ACC112 (cell line): ENCODE results near the gene CINP.

Experiments
- H2AFZ ChIP-seq: fragments of 200-600 bp; sonication (generic); one replicate; pipeline ENCODE4 v1.6.0; 2017; ENCODE audit warnings: antibody characterized with exemption, low read length; ENCODE audit not compliant: unreplicated experiment
- H3K27ac ChIP-seq: fragments of 200-600 bp; sonication (generic); 2 replicates; pipeline ENCODE4 v1.5.1; 2014; ENCODE audit warnings: low read depth, mild to moderate bottlenecking, antibody characterized with exemption, low read length, moderate library complexity
- H3K27me3 ChIP-seq: fragments of 200-600 bp; sonication (generic); 2 replicates; pipeline ENCODE4 v1.6.1; 2014; ENCODE audit warnings: mild to moderate bottlenecking, antibody characterized with exemption, low read length, moderate library complexity, mixed read lengths; ENCODE audit not compliant: insufficient read depth
- H3K36me3 ChIP-seq: fragments of 200-600 bp; sonication (generic); 2 replicates; pipeline ENCODE4 v1.6.1; 2016; ENCODE audit warnings: mild to moderate bottlenecking, antibody characterized with exemption, low read length, moderate library complexity, mixed read lengths; ENCODE audit not compliant: insufficient read depth
- H3K4me1 ChIP-seq: fragments of 200-600 bp; sonication (generic); one replicate; pipeline ENCODE4 v1.6.1; 2016; ENCODE audit warnings: low read length, mixed read lengths; ENCODE audit not compliant: insufficient read depth, unreplicated experiment, control insufficient read depth
- H3K4me3 ChIP-seq: fragments of 200-600 bp; sonication (generic); 2 replicates; pipeline ENCODE4 v1.5.1; 2014; ENCODE audit warnings: mild to moderate bottlenecking, low read depth, low read length
- H3K79me2 ChIP-seq: fragments of 200-600 bp; sonication (generic); one replicate; pipeline ENCODE4 v1.6.0; 2016; ENCODE audit warnings: low read length; ENCODE audit not compliant: control insufficient read depth, unreplicated experiment, insufficient read depth

Gene CINP

GRCh38 chr14:102362545-102363181 lies at the start of gene CINP, which contains the start of gene TECPR2:
Gene CINP, minus strand, starts transcription at chr14:102362890. Its CDS starts 39 bp downstream, at chr14:102362851.
Gene TECPR2, plus strand, starts transcription at chr14:102362941. Its CDS starts 13,781 bp downstream, at chr14:102376722.
- H3K4me1 ChIP-seq = peaks cover 18% of the 10 kb centered on the region
- peaks cover 48% of the 10 kb centered on the region for H3K79me2 ChIP-seq
- H3K27ac ChIP-seq = peak within 1 kb of the TSS; percentile 73

DNA sequence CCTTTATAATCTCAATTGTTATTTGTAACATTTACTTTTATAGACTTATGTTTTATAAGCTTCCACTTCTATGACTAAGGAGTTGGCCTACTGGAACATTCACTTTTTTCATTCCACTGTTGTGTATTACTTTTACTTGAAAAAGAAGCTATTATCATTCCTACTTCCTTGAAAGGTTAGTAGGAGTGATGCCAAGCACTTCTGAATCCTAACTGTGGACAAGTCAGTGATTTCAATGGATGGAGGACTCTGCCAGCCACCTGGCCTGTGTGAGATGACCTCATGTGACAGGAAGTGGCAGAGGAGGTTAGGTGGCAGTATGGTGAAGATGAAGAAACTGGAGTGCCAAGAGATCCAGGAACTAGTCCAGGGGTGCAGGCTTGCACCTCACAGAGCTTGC lies 46.0 kb upstream of the CINP start:
- Histone ChIP-seq H3K4me1 (no peaks in the 10 kb centered on the region), H2AFZ (no peak overlapping the region), H3K79me2 (no peaks in the 10 kb centered on the region), H3K27me3 (no peaks in the 10 kb centered on the region), H3K27ac (no peak overlapping the region), H3K4me3 (no peak overlapping the region), H3K36me3 (0 out of 2 replicates have a peak, but pooled peaks cover 5% of the 10 kb centered on the region)

More at GRCh38 chr14:102362545-102363181, at the start of gene CINP, which contains the start of gene TECPR2:
- H3K4me3 ChIP-seq = peak within 1 kb of the TSS; percentile 87
- H2AFZ ChIP-seq = peak within 1 kb of the TSS; percentile 90
- H3K27me3 ChIP-seq = no peaks in the 10 kb centered on the region
- H3K36me3 ChIP-seq = no peaks in the 10 kb centered on the region

- Histone ChIP-seq H3K79me2 (no peaks in the 10 kb centered on the region), H3K4me3 (no peak overlapping the region), H3K36me3 (peaks cover 19% of the 10 kb centered on the region), H3K27ac (no peak overlapping the region), H2AFZ (no peak overlapping the region), H3K27me3 (no peaks in the 10 kb centered on the region), H3K4me1 (no peaks in the 10 kb centered on the region)
Observed at GRCh38 chr14:102407258-102407657, 44.6 kb upstream of the CINP start.

DNA sequence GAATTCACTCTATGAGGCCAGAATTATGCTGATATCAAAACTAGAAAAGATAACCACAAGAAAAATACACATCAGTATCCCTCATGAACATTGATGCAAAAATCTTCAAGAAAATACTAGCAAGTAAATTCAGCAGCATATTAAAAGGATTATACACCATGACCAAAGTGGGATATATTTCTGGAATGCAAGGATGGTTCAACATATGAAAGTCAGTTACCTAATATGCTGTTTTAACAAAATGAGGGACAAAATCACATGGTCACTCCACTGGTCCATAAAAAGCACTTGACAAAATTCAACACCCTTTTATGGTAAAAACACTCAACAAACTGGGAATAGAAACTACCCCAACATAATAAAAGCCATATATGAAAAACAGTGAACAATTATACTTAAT lies 40.3 kb upstream of the CINP start:
- H3K79me2 ChIP-seq = no peaks in the 10 kb centered on the region
- H3K27me3 ChIP-seq = no peaks in the 10 kb centered on the region
- H3K27ac ChIP-seq = no peak overlapping the region
- H3K4me3 ChIP-seq = no peak overlapping the region
- no peak overlapping the region for H2AFZ ChIP-seq
- no peaks in the 10 kb centered on the region for H3K4me1 ChIP-seq
- H3K36me3 ChIP-seq = peaks cover 36% of the 10 kb centered on the region

DNA sequence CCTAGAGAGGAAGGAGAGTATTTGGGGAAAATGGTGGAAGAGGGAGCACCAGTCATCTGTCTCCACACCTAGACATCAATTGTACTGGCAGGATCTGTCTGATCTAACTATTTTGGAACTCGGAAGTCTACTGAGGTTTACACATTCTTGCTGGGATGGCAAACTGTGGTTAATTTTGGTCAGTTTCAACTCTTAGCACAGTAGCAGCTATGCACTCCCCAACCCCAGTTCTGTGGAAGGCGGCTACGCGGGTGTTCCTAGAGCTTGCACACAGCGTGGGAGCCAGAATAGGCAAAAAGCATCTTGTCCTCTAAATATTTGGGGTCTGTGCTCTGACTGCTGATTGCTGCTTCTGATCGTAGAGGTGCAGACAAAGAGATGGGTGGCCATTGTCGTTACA lies 33.8 kb upstream of the CINP start:
- no peaks in the 10 kb centered on the region for H3K27me3 ChIP-seq
- H3K27ac ChIP-seq = no peak overlapping the region
- H2AFZ ChIP-seq = no peak overlapping the region
- no peaks in the 10 kb centered on the region for H3K79me2 ChIP-seq
- peaks cover 30% of the 10 kb centered on the region for H3K36me3 ChIP-seq
- no peaks in the 10 kb centered on the region for H3K4me1 ChIP-seq
- no peak overlapping the region for H3K4me3 ChIP-seq

DNA sequence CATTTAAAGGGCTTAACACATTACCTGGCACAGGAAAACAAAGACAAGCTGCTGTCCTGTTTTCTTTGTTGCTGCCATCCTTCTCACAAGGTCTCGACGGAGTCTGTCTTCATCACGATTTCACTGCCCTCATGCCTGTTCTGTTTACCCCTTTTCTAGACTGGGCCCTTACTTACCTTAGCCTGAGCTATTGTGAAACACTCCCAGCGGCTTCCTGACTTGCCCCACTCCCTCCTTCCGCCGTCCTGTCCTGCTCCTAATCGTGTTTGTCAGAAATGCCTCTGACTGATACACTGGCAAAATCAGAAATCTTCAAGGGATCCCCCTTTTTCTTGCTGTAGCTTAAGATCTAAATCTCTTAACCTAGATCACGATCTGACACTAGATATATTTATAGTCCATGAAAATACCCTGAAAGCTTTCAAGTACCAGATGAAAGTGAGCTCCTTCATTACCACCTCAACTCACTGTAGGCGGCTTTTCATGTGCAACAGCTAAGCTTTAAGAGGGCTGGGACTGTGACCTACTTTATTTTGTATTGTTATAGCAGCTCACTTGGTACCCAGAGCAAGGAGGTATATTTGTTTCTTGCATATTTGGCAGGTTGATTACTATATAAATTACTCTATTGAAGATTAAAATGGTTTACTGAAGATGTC lies 32.2 kb upstream of the CINP start:
- Histone ChIP-seq H3K27me3 (no peaks in the 10 kb centered on the region), H3K4me3 (no peak overlapping the region), H3K27ac (no peak overlapping the region), H2AFZ (no peak overlapping the region), H3K4me1 (peaks cover 7% of the 10 kb centered on the region), H3K36me3 (peaks cover 22% of the 10 kb centered on the region), H3K79me2 (no peaks in the 10 kb centered on the region)

DNA sequence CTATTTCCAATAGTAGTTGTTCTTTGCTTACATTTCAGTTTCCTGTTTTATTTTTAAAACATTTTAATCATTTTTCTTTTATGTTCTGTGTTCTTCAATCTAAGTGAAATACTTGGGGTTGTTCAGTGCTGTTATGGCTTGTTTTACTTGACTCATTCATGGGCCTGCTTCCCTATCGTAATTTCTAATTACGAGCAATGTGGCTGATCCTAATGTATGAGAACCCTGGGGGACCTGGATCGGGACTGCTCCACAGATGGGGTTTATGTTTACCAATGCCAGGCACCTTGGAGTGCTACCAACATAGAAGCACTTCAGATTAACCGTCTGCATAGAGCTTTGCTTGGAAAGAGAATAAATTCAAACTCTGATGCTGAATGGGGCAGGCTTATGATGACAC lies 29.8 kb upstream of the CINP start:
- no peaks in the 10 kb centered on the region for H3K79me2 ChIP-seq
- peaks cover 11% of the 10 kb centered on the region for H3K4me1 ChIP-seq
- no peaks in the 10 kb centered on the region for H3K27me3 ChIP-seq
- no peak overlapping the region for H2AFZ ChIP-seq
- no peak overlapping the region for H3K27ac ChIP-seq
- H3K4me3 ChIP-seq = no peak overlapping the region
- peaks cover 17% of the 10 kb centered on the region; the same call in 1 of the 2 replicates for H3K36me3 ChIP-seq

DNA sequence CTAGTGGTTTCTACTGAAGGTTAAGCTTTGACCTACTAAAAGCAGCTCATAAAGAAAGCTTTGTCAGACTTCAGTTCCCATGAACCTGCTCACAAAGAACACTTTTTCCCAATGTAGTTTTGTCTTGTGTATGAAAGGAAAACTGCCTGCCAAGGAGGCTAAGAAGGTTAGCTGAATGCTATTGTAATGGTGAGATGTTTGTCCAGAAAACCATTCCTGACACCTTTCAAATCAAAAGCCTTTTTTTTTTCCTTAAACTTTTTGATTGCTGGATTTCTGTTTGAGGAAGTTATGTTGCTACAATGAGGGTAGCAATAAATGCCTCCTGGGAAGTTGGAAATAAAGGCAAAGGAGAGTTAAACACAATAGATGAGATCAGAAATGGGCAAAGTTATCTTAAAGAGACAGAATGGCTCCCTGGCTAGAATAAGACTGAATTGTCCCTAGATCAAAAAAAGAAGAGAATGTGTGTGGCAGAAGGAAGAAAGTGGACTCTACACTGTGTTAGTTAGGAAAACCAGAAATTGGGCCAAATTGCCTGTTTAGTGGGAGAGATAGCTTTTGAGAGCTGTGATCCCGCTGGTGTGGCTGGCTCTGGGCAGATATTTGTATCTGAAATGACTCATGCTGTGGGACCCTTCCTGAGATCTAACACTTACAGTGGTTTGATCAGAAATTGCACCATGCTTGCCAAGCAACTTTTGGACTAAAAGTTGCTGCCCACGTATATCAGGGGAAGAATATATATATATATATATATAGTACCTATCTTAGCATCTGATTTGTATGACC lies 27.6 kb upstream of the CINP start:
- no peaks in the 10 kb centered on the region for H3K79me2 ChIP-seq
- peak overlapping the region; percentile 43 for H3K27ac ChIP-seq
- H3K36me3 ChIP-seq = peaks cover 10% of the 10 kb centered on the region; the same call in 1 of the 2 replicates
- H3K27me3 ChIP-seq = no peaks in the 10 kb centered on the region
- H3K4me3 ChIP-seq = no peak overlapping the region
- peaks cover 11% of the 10 kb centered on the region for H3K4me1 ChIP-seq
- no peak overlapping the region for H2AFZ ChIP-seq

GRCh38 chr14:102389246-102389645 lies 26.6 kb upstream of the CINP start:
- H3K4me1 ChIP-seq = peaks cover 11% of the 10 kb centered on the region
- H3K27ac ChIP-seq = no peak overlapping the region
- no peak overlapping the region for H2AFZ ChIP-seq
- H3K79me2 ChIP-seq = no peaks in the 10 kb centered on the region
- H3K36me3 ChIP-seq = peaks cover 10% of the 10 kb centered on the region; the same call in 1 of the 2 replicates
- H3K27me3 ChIP-seq = no peaks in the 10 kb centered on the region
- no peak overlapping the region for H3K4me3 ChIP-seq

- no peaks in the 10 kb centered on the region for H3K27me3 ChIP-seq
- no peaks in the 10 kb centered on the region for H3K79me2 ChIP-seq
- H3K4me3 ChIP-seq = no peak overlapping the region
- peaks cover 11% of the 10 kb centered on the region for H3K4me1 ChIP-seq
- H3K36me3 ChIP-seq = peaks cover 10% of the 10 kb centered on the region; the same call in 1 of the 2 replicates
- H3K27ac ChIP-seq = no peak overlapping the region
- H2AFZ ChIP-seq = no peak overlapping the region
Observed at GRCh38 chr14:102387086-102387485, 24.4 kb upstream of the CINP start.
